ENCODE measurements around the gene GPR22.
A peak's percentile ranks its signal among the peaks of the same experiment; 100 is the strongest.

Gene GPR22

GRCh38 chr7:107499731-107500130, 29.9 kb downstream of the GPR22 start:
- peaks cover 6% of the 10 kb centered on the region for H3K9me3 Mint-ChIP-seq
- H3K27me3 Mint-ChIP-seq (ENCODE audit: low read depth): no peaks in the 10 kb centered on the region
- H3K27ac Mint-ChIP-seq: no peak overlapping the region
- TF ChIP-seq, protein P1, sequence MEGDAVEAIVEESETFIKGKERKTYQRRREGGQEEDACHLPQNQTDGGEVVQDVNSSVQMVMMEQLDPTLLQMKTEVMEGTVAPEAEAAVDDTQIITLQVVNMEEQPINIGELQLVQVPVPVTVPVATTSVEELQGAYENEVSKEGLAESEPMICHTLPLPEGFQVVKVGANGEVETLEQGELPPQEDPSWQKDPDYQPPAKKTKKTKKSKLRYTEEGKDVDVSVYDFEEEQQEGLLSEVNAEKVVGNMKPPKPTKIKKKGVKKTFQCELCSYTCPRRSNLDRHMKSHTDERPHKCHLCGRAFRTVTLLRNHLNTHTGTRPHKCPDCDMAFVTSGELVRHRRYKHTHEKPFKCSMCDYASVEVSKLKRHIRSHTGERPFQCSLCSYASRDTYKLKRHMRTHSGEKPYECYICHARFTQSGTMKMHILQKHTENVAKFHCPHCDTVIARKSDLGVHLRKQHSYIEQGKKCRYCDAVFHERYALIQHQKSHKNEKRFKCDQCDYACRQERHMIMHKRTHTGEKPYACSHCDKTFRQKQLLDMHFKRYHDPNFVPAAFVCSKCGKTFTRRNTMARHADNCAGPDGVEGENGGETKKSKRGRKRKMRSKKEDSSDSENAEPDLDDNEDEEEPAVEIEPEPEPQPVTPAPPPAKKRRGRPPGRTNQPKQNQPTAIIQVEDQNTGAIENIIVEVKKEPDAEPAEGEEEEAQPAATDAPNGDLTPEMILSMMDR (IDR thresholded peaks at IDR 0.05; ENCODE audit: unreplicated experiment in 3 of 3): no peak
- H3K4me3 Mint-ChIP-seq: no peak overlapping the region
- peaks cover 2% of the 10 kb centered on the region for H3K4me1 Mint-ChIP-seq
- H3K36me3 Mint-ChIP-seq (ENCODE audit: low read depth): peaks cover 14% of the 10 kb centered on the region

DNA sequence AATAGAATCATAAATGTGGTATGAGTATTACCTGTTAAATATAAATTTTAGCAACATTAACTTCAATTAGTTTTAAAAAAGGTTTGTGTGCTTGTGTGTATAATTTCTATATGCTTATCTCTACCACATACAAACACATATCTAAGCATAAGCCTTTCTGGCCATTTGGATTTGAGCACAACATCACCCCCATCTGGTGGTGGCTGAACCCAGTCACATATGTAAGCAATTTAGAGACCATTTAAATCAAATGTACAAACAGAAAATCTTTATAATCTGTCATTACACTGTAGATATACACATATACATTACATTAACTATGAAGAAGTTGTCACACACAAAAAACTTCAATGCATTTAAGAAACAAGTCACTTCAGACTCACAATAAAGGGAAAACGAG, 31.7 kb downstream of the GPR22 start:
- TF ChIP-seq, protein P1 (IDR thresholded peaks at IDR 0.05; ENCODE audit: unreplicated experiment in 3 of 3): peak in 2 of 3 experiments; percentile 13 to 34
- Mint-ChIP-seq H3K36me3 (ENCODE audit: low read depth) (peaks cover 18% of the 10 kb centered on the region), H3K4me3 (no peak overlapping the region), H3K4me1 (no peaks in the 10 kb centered on the region), H3K27me3 (ENCODE audit: low read depth) (no peaks in the 10 kb centered on the region), H3K9me3 (peaks cover 4% of the 10 kb centered on the region), H3K27ac (no peak overlapping the region)

GRCh38 chr7:107502154-107502553, 32.3 kb downstream of the GPR22 start:
- H3K4me3 Mint-ChIP-seq: no peak overlapping the region
- H3K4me1 Mint-ChIP-seq: no peaks in the 10 kb centered on the region
- TF ChIP-seq, protein P1 (IDR thresholded peaks at IDR 0.05; ENCODE audit: unreplicated experiment in 3 of 3): no peak
- H3K36me3 Mint-ChIP-seq (ENCODE audit: low read depth): peaks cover 20% of the 10 kb centered on the region
- no peak overlapping the region for H3K27ac Mint-ChIP-seq
- H3K27me3 Mint-ChIP-seq (ENCODE audit: low read depth): no peaks in the 10 kb centered on the region
- H3K9me3 Mint-ChIP-seq: peaks cover 4% of the 10 kb centered on the region

DNA sequence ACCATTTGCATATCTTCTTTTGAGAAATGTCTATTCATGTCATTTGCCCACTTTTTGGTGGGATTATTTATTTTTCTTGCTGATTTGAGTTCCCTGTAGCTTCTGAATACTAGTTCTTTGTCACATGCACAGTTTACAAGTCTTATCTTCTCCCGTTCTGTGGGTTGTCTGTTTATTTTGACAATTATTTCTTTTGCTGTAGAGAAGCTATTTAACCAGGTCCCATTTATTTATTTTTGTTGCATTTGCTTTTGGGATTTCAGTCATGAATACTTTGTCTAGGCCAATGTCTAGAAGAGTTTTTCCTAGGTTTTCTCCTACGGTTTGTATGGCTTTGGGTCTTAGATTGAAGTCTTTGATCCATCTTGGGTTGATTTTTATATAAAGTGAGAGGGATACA, 32.9 kb downstream of the GPR22 start:
- no peak overlapping the region for H3K27ac Mint-ChIP-seq
- peaks cover 8% of the 10 kb centered on the region for H3K9me3 Mint-ChIP-seq
- no peaks in the 10 kb centered on the region for H3K27me3 Mint-ChIP-seq (ENCODE audit: low read depth)
- H3K4me3 Mint-ChIP-seq: no peak overlapping the region
- H3K36me3 Mint-ChIP-seq (ENCODE audit: low read depth): peaks cover 23% of the 10 kb centered on the region
- no peaks in the 10 kb centered on the region for H3K4me1 Mint-ChIP-seq
- TF ChIP-seq, protein P1 (IDR thresholded peaks at IDR 0.05; ENCODE audit: unreplicated experiment in 3 of 3): no peak

GRCh38 chr7:107503687-107504086, 33.8 kb downstream of the GPR22 start:
- Mint-ChIP-seq H3K9me3 (peaks cover 12% of the 10 kb centered on the region), H3K27me3 (ENCODE audit: low read depth) (no peaks in the 10 kb centered on the region), H3K36me3 (ENCODE audit: low read depth) (peaks cover 25% of the 10 kb centered on the region), H3K4me3 (no peak overlapping the region), H3K27ac (no peak overlapping the region), H3K4me1 (no peaks in the 10 kb centered on the region)
- TF ChIP-seq, protein P1 (IDR thresholded peaks at IDR 0.05; ENCODE audit: unreplicated experiment in 3 of 3): no peak

DNA sequence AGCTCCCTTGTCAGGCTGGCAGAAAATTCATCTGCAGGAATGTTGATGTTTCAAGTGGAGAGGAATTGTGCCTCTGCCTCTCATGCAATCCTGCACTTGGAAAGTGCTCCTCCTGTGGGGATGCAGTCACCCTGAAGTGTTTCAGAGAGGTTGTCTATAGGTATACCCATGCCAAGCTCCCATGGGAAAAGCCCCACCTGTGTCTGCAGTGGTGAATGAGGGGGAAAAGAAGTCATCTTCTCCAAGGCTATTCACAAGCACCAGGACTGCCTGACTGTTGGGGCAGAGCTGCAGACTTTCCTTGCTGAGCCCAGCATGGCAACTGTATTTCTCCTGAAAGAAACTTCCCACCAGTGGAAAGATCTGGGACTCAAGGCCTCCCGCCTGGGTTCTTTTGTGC, 35.5 kb downstream of the GPR22 start:
- Mint-ChIP-seq H3K4me3 (no peak overlapping the region), H3K27me3 (ENCODE audit: low read depth) (no peaks in the 10 kb centered on the region), H3K27ac (no peak overlapping the region), H3K36me3 (ENCODE audit: low read depth) (peaks cover 34% of the 10 kb centered on the region), H3K4me1 (no peaks in the 10 kb centered on the region), H3K9me3 (peaks cover 20% of the 10 kb centered on the region)
- TF ChIP-seq, protein P1 (IDR thresholded peaks at IDR 0.05; ENCODE audit: unreplicated experiment in 3 of 3): no peak
